ENCODE measurements around the gene KCNJ8. TPM values are rescaled to one million over a fixed set of nuclear protein-coding genes. Genes with fewer than 3 reads are reported as not detected.

KCNJ8 gene
- total RNA-seq = 10 to 100 TPM; 12.2 to 34.5 (median 26.4) TPM

DNA sequence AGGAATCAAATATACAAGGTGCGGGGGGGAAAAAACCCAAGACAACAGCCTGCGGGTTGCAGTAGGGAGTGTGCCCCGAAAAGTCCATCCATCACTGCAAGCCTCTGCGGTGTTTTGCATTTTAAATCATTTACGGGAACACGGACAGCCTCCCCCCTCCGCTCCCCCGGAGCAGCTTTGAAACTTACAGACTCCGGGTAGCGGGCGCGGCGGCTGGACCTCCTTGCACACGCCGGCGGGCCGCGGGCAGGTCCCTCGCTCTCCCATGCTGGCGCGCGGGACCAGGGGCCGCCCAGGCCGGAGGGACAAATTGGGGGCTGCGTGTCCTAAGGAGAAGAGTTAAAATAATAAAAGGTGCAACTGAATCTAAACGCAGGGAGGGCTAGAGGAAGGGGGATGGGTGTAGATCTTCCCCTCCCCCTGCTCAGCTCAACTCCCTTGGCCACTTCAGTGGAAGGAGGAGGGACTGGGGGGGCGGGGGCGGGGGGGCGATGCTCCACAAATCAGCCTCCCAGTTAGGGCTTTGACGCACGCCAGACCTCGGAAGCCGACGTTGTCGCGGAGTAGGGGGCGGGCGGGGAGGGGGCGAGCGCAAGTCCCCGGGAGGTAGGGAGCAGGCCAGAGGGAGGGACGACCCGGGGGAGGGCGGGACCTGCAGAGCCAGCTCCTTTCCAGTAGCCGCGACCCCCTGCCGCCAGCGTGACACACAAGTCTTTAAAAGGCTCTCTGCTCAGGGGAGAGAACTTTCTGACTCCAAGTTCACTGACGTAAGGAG, at the start of gene KCNJ8:
TSS of gene KCNJ8 (minus strand) at position 349 of the 775 bp plus-strand sequence. CDS start 1,090 bp downstream, outside the sequence.
- DNase-seq (ENCODE audit: low spot score) (peak; percentile 43), ATAC-seq (ENCODE audit: low FRiP score) (peak; percentile 71)
- TF ChIP-seq, protein P1, sequence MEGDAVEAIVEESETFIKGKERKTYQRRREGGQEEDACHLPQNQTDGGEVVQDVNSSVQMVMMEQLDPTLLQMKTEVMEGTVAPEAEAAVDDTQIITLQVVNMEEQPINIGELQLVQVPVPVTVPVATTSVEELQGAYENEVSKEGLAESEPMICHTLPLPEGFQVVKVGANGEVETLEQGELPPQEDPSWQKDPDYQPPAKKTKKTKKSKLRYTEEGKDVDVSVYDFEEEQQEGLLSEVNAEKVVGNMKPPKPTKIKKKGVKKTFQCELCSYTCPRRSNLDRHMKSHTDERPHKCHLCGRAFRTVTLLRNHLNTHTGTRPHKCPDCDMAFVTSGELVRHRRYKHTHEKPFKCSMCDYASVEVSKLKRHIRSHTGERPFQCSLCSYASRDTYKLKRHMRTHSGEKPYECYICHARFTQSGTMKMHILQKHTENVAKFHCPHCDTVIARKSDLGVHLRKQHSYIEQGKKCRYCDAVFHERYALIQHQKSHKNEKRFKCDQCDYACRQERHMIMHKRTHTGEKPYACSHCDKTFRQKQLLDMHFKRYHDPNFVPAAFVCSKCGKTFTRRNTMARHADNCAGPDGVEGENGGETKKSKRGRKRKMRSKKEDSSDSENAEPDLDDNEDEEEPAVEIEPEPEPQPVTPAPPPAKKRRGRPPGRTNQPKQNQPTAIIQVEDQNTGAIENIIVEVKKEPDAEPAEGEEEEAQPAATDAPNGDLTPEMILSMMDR (IDR thresholded peaks at IDR 0.05) = no peak

DNA sequence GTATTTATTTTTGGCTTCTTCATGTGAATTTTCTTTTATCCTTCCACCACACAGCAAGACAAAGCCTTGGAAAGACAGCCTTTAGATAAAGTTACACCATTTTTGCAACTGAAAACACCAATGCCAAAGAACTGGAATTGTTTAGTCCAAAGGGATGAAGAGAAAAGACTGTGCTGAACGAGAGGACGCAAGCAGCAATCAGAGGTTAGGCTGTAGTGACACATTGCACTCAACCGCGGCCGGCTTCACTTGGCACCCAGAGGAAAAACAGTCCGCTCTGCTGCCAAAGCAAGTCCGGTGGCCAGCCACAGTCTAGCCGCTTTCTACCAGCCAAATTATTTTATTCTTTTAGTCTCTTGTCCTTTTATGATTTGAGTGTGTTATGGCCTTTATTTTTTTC, 49.1 kb upstream of the KCNJ8 start:
- no peak for DNase-seq (ENCODE audit: low spot score)
- ATAC-seq (ENCODE audit: low FRiP score) = no peak
- TF ChIP-seq, protein P1 (IDR thresholded peaks at IDR 0.05) = no peak

DNA sequence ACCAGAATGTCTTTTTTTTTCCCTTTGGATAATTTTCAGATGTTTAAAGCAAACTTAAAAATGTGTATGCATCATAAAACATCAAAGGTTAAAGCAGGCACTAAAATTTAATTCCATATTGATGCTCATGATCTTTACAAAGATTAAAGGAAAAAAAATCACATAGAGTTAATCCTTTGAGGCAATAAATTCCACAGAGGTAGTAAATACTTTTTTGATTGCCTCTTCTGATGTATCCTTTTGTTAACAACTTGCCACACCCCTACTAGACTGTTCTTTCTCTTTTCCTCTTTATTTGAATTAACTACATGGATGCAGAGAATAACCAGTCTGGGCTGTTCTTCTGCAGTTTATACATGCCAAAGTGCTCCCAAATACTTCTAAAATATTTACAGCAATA, 45.2 kb upstream of the KCNJ8 start:
- ATAC-seq (ENCODE audit: low FRiP score) (no peak), DNase-seq (ENCODE audit: low spot score) (no peak)
- TF ChIP-seq, protein P1 (IDR thresholded peaks at IDR 0.05) = no peak

DNA sequence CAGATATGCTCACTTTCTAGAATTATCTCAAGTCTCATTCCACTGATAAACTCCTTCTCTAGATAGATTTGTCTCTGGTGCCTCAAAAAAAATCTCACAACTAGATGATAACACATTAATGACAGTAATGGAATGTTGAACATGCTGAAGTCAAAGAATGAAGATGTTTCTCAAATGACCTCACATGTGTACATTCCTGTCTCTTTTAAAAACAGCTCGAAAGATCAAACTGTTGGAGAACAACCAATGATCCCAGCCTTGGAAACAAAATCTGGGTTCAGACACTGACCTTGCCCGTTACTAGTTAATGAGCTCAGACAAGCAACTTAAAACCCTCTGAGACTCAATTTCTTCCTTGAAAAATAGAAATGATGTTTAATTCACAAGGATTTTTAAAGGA, 44.7 kb upstream of the KCNJ8 start:
- TF ChIP-seq, protein P1 (IDR thresholded peaks at IDR 0.05) = no peak
- no peak for ATAC-seq (ENCODE audit: low FRiP score)
- DNase-seq (ENCODE audit: low spot score) = no peak

GRCh38 chr12:21818627-21819026, 44.1 kb upstream of the KCNJ8 start:
- no peak for DNase-seq (ENCODE audit: low spot score)
- ATAC-seq (ENCODE audit: low FRiP score) = no peak
- TF ChIP-seq, protein P1 (IDR thresholded peaks at IDR 0.05) = no peak

DNA sequence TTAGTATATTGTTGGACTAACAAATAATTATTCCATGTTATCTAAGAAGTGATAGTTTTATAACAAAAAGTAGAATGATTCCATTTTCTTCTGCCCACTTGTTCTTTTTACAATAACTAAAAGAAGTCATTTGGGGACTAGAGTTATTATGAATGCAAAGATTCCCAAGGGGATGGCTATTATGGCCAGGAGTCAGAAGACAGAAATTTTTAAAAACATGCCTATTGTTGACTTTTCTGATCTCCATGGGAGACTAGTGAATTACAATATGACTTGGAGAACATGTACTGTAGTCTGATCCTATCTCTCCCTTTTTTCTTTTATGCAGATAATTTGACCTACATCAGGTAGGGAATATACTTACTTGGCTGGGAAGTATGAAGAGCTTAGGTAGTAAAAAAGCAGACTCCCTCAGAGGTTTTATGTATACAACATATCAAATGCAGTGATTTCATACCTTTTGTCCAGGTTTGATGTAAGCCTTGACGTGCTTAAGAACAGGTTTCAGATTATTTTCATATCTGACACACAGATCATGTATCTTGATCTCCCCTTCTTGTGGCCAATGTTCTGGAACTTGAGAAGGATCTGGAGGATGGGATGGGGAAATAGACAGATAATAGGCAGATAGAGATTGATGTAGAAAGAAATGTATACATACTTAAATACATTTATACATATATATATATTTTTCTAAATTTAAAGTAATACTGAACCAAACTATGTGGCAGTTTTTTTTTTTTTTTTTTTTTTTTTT, 41.0 kb upstream of the KCNJ8 start:
- ATAC-seq (ENCODE audit: low FRiP score) (no peak), DNase-seq (ENCODE audit: low spot score) (no peak)
- TF ChIP-seq, protein P1 (IDR thresholded peaks at IDR 0.05) = no peak

Measured in omental fat pad (tissue), 4 donors.